Measurements from ENCODE around the gene BEAN1.

GRCh38 chr16:66524601-66525164, 97.6 kb downstream of the BEAN1 start:
- TF ChIP-seq, protein P1, sequence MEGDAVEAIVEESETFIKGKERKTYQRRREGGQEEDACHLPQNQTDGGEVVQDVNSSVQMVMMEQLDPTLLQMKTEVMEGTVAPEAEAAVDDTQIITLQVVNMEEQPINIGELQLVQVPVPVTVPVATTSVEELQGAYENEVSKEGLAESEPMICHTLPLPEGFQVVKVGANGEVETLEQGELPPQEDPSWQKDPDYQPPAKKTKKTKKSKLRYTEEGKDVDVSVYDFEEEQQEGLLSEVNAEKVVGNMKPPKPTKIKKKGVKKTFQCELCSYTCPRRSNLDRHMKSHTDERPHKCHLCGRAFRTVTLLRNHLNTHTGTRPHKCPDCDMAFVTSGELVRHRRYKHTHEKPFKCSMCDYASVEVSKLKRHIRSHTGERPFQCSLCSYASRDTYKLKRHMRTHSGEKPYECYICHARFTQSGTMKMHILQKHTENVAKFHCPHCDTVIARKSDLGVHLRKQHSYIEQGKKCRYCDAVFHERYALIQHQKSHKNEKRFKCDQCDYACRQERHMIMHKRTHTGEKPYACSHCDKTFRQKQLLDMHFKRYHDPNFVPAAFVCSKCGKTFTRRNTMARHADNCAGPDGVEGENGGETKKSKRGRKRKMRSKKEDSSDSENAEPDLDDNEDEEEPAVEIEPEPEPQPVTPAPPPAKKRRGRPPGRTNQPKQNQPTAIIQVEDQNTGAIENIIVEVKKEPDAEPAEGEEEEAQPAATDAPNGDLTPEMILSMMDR (IDR thresholded peaks at IDR 0.05), result no peak
- no peak for TF ChIP-seq POLR2A (IDR thresholded peaks at IDR 0.05)
- TF ChIP-seq EP300 (IDR thresholded peaks at IDR 0.05), result no peak
